GM21360 (cell line): ENCODE measurements around the gene TET3.

Experiments
- ATAC-seq: cut with Tn5 transposase; IDR thresholded peaks from one replicate; pipeline ENCODE4 v1.9.1; 2021; ENCODE audit warnings: mild to moderate bottlenecking, moderate library complexity; ENCODE audit not compliant: unreplicated experiment

TET3 gene

GRCh38 chr2:73963385-73964120 lies 21.2 kb upstream of the TET3 start:
- ATAC-seq = no peak

DNA sequence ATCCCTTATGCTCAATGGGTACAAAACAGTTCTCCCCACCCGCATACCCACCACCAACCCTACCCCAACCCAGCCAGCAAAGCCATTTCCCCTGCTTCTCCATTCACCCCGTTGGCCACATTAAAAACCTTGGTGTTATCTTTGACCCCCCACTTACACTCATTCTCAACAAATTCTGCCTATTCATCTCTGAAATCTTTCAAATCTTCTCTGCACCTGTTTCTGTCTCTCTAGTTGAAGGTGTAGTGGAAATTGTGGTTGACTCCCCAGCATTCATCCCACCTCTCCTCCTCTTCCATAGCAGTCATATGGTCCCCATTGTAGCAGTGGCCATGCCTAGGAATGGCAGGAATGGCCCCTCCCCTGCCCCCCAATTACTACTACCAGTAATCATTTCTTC lies 20.5 kb upstream of the TET3 start:
- ATAC-seq = no peak

GRCh38 chr2:73965053-73965452 lies 19.7 kb upstream of the TET3 start:
- no peak for ATAC-seq

GRCh38 chr2:73968357-73968937 lies 16.3 kb upstream of the TET3 start:
- no peak for ATAC-seq

DNA sequence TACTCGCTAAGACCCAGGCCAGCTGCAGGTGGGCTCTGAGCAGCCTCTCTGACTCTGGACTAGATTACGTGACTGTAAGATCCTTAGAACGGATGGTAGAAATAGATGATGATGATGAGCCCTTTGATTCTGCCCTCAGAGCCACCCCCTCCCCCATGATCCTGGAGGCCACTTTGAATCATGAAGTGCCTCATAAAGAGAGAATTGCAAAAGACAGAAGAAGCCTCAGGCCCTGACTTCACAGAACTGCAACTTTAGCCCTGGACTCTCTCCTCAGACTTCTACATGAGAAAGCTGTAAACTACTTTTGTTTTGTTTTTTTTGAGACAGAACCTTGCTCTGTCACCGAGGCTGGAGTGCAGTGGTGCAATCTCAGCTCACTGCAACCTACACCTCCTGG lies 15.4 kb upstream of the TET3 start:
- no peak for ATAC-seq

DNA sequence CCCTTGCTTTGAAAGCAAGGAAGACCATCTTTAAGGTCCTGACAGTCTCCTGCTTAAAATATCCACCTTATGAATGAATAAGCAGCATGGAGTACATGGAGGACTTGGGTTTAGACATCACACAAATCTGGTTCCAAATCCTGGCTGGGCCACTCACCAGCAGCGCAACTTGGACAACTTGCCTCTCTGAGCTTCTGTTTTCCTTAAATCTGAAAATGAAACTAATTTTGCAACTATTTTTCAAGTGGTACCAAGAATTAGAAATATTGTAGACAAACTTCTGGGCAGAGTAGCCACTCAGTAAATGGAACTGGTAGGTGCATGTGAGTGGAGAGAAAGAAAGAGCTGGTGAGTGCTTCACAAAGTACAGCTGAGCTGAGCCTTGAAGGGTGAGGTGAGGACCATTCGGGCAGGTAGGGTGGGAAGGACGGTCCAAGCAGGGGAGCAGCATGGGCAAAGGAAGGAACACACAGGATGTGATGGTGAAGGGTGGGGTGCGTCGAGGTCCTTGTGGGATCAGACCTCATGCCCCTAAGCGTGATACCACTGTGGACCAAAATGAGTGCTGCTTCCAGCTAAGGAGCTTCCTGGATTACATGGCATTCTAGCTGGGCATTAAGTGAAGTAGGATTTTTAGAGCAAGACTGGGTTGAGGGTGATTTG lies 14.4 kb upstream of the TET3 start:
- no peak for ATAC-seq

- no peak for ATAC-seq
These were observed 13.7 kb upstream of the TET3 start for GRCh38 chr2:73970850-73971471.

DNA sequence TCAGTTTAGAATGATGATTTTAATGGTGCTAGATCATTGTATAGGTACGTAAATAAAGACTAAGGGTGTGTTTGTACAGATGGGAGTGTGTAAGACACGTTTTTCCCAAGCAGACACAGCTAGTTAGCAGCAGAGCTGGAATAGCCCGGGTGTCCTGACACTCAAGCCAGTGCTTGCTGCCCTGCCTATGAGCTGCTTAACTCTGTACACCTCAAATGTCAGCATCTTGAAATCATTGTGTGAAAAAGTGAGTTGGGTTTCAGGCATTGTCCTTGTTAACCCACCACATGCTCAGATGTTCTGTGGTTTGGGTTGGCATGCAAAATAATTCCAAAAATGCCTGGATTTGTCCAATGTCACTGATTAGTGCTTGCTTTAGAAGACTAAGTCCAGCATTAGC lies 13.0 kb upstream of the TET3 start:
- no peak for ATAC-seq

- ATAC-seq = no peak
These were observed 11.9 kb upstream of the TET3 start for GRCh38 chr2:73972846-73973245.

DNA sequence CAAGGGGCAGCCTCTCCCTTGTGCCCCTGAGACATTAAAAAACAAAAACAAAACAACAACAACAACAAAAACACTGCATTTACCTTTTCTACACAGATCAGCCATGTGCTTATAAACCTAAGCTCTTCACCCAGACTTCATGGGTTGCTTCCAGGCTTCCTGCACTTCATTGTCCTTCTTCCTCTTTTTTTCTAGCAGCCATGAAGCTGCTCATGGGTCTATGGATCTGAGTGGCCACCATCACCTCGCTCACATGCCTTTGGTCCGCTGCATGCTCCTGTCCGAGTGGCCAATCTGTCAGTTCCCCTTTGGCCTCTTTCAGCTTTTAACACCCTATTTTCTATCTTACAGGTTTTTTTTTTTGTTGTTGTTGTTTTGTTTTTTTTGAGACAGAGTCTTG lies 9.0 kb upstream of the TET3 start:
- ATAC-seq = no peak

- no peak for ATAC-seq
These were observed 7.9 kb upstream of the TET3 start for GRCh38 chr2:73976803-73977202.

DNA sequence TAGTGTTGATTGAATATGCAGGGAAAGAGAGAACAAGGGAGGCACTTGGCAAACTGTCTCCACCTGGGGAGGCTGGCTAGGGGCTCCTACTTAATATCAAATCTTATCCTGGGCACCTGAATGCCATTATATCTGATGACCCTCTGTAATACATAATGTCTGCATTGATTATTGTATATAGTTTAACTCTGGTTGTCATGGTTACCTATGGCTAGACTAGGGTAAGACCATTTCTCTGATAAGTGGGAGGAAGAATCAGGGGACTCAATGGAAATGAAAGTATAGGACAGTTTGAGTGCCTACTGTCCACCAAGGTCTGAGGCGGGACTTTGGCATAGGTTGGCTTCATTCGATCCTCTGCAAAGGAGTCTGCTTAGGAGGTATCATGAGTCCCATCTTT lies 7.2 kb upstream of the TET3 start:
- ATAC-seq = no peak

DNA sequence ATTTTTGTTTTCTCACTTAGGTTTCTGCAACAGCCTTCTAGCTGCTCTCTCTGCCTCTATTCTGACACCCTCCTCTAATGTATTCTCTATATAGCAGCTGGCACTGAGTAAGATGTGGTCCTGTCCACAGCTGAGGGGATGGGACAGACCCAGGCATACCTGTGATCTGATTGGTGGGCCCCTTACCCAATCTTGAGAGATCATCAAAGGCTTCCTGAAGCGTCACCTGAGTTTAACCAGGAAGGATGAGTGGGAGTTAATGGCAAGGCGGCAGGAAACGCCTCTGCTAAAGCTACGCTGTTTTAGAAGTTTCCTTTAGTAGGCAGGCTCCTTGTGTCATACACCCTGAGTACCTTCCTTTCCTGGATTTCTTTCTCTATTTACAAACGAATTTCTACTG lies 5.7 kb upstream of the TET3 start:
- peak; percentile 41 for ATAC-seq

DNA sequence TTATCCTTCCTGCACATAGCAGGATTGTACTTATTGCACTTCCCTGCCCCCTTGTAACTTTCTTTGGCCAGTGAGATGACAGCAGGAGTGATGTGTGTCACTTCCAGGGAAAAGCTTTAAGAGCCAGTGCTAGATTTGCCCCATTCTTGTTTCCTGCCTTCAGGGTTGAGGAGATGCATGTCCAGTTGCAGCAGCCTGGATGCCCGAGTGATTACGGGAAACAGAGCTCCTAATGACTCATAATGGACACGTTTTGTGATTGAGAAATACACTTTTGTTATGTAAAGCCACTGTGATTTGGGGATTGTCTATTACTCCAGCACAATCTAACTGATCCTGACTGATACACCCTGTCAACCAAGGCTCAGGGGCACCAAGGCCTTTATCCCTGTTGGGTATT lies 5.0 kb upstream of the TET3 start:
- ATAC-seq = no peak

DNA sequence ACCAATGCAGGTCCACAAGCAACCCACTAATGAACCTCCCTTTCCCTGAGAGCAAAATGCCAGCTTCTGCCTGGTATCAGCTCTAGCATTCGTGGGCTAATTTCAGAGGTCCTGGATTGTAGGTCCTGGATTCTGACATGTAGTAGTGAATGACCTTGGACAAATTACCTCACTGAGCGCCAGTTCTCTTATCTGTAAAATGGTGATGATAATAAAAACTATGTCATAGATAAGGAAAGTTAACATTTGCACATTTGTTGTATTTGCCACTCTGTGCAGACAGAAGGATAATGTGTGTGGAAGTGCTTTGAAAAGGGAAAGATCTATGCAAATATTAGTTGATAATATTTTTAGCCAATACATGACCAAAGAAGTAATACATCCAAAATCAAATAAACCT lies 4.1 kb upstream of the TET3 start:
- ATAC-seq = no peak

DNA sequence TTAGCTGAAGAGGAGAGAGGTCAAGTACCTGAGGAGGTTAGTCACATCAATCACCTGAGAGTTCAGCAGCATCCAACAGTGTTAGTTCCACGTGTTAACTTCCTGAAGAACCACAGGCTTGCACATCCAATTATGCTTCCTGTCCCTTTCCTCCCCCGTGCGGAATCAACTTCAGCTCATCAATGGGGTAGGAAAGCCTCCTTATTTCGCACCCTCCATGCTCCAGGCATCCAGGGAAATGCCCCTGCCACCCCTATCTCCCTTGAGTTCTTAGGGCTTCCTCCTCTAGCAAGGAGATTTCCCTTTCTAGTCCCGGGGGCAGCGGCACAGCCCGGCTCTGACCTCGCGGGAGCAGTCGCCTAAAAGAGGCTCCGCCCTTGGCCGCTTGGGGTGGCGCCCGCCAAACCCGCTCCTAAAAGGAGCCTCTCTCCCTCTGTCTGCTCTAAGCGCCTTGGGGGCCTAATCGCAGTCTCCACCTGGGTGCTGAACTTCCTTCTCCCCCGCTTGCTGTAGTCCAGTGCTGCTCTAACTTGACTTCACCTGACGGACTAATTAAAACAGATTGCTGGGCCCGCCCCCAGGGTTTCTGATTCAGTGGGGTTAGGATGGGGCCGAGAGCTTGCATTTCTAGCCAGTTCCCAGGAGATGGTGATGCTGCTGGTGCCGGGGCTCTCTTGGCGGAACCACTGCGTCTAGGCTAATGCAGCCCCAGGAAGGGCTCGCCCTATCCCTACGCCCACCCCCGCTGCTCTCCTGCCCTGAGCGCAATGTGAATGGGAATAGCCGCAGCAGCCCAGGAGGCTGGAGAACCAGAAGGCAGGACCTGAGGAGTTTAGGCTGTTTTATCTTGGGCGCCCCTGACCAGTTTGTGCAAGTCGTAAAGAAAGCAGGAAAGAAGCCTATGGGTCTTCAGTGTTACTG lies 3.4 kb upstream of the TET3 start:
- ATAC-seq = no peak

- ATAC-seq = no peak
These were observed 2.5 kb upstream of the TET3 start for GRCh38 chr2:73982140-73982617.

- no peak for ATAC-seq
These were observed 1.1 kb upstream of the TET3 start for GRCh38 chr2:73983322-73984202.

- no peak for ATAC-seq
These were observed 205 bp downstream of the TET3 start for GRCh38 chr2:73984922-73985307.
